ENCODE data around the gene CYP39A1. TPM values are rescaled to one million over a fixed set of nuclear protein-coding genes. Genes with fewer than 3 reads are reported as not detected.

CYP39A1 gene
- total and polyA plus RNA-seq, 10 of the 15 experiments (the other 5 are each of a cell fraction or from before 2014, with no cell fraction given): not detected

GRCh38 chr6:46648869-46649492 lies 3.6 kb downstream of the CYP39A1 start:
- FAIRE-seq: no peak
- Histone ChIP-seq H2AFZ (ENCODE audit: control insufficient read depth, low read depth, low read length) (no peak overlapping the region), H3K27me3 (replicated peaks in 1 of 2; ENCODE audit: control insufficient read depth in 2 of 2, insufficient read depth in 2 of 2, low read length in 1 of 2) (peaks cover 2 to 10% of the 10 kb centered on the region in 2 experiments), H3K36me3 (ENCODE audit: control insufficient read depth in 2 of 2, insufficient read depth in 2 of 2, low read length in 1 of 2) (no peaks in the 10 kb centered on the region), H3K4me2 (ENCODE audit: control insufficient read depth, insufficient read depth) (no peak overlapping the region), H3K27ac (ENCODE audit: control insufficient read depth, insufficient read depth) (no peak overlapping the region), H3K9ac (ENCODE audit: control insufficient read depth, insufficient read depth, low read length) (no peak overlapping the region), H3K9me3 (replicated peaks; ENCODE audit: control insufficient read depth, insufficient read depth, low read length) (no peaks in the 10 kb centered on the region), H4K20me1 (ENCODE audit: control insufficient read depth, insufficient read depth) (no peaks in the 10 kb centered on the region), H3K4me3 (no peak overlapping the region), H3K4me1 (ENCODE audit: control insufficient read depth, insufficient read depth, low read length) (no peaks in the 10 kb centered on the region), H3K79me2 (ENCODE audit: control insufficient read depth, insufficient read depth, low read length) (no peaks in the 10 kb centered on the region)
- ChIA-PET SMC1A (ENCODE audit: uncharacterized antibody, unreplicated experiment) (no interaction called here), POLR2A (no interaction called here), CTCF (no interaction called here), RAD21 (ENCODE audit: unreplicated experiment) (no interaction called here)
- intact Hi-C loops (cut with micrococcal nuclease; ENCODE audit: unreplicated experiment): no loop called here
- 17% methylated on average over 5 of the region's 5 CpGs for WGBS (ENCODE audit: insufficient coverage, insufficient replicate concordance, low lambda C conversion rate, missing lambda C conversion rate)
- BruUV-seq (replicated peaks): no TSS peak
- no peak for ATAC-seq
- no peak for DNase-seq (ENCODE audit: low read depth, low spot score)
- in situ Hi-C loops (cut with MboI): loop anchor here (25.0 kb wide), 1 partner anchor 562 kb away; no protein-coding TSS in a partner anchor
- no peak for TF ChIP-seq RFX5 (IDR thresholded peaks at IDR 0.05; ENCODE audit: low read depth, low read length)
- TF ChIP-seq NFIC (IDR thresholded peaks at IDR 0.05; ENCODE audit: low read depth, low read length): no peak
- TF ChIP-seq KLF5 (IDR thresholded peaks at IDR 0.05; ENCODE audit: partially characterized antibody): no peak
- no peak for TF ChIP-seq YY1 (IDR thresholded peaks at IDR 0.05; ENCODE audit: low read depth, low read length)
- no peak for TF ChIP-seq BRCA1 (IDR thresholded peaks at IDR 0.05; ENCODE audit: low read depth, low read length)
- no peak for TF ChIP-seq CUX1 (IDR thresholded peaks at IDR 0.05; ENCODE audit: insufficient replicate concordance, low read depth, low read length)
- TF ChIP-seq SIX5 (IDR thresholded peaks at IDR 0.05; ENCODE audit: low read depth, low read length, severe bottlenecking): no peak
- TF ChIP-seq USF2 (IDR thresholded peaks at IDR 0.05; ENCODE audit: borderline replicate concordance, low read depth, low read length): no peak
- no peak for TF ChIP-seq NRF1 (conservative IDR thresholded peaks at IDR 0.05; ENCODE audit: low read depth, low read length)
- no peak for TF ChIP-seq HDGF (IDR thresholded peaks at IDR 0.05)
- no peak for TF ChIP-seq EP300 (IDR thresholded peaks at IDR 0.05; ENCODE audit: borderline replicate concordance in 1 of 2, control insufficient read depth in 1 of 2, low read depth in 2 of 2, low read length in 2 of 2)
- TF ChIP-seq CEBPZ (IDR thresholded peaks at IDR 0.05; ENCODE audit: low read depth, low read length): no peak
- no peak for TF ChIP-seq CBX3 (IDR thresholded peaks at IDR 0.05; ENCODE audit: borderline replicate concordance, low read depth)

Data from GM12878 (cell line).